HG03520 (cell line): ENCODE measurements around the gene IGSF9B.

Source experiments
- ATAC-seq: cut with Tn5 transposase; IDR thresholded peaks from one replicate; pipeline ENCODE4 v1.9.1; 2021; ENCODE audit warnings: mild to moderate bottlenecking, moderate library complexity; ENCODE audit not compliant: unreplicated experiment

Gene IGSF9B

DNA sequence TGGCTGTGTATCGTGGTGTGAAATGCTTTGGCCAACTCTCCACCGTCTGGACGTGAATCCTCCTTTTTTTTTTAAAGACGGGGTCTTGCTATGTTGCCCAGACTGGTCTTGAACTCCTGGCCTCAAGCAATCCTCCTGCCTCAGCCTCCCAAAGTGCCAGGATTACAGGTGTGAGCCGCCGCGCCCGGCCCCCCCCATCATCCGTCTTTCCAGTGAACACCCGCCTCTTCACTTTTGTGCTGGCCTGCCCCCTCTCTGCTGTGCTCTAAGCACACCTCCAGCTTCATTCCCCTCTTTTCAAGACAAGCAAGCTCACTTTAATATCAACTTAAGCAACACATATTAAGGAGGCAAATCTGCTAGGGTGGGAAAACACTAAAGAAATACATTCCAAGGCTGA, 35.3 kb downstream of the IGSF9B start:
- ATAC-seq, result no peak

DNA sequence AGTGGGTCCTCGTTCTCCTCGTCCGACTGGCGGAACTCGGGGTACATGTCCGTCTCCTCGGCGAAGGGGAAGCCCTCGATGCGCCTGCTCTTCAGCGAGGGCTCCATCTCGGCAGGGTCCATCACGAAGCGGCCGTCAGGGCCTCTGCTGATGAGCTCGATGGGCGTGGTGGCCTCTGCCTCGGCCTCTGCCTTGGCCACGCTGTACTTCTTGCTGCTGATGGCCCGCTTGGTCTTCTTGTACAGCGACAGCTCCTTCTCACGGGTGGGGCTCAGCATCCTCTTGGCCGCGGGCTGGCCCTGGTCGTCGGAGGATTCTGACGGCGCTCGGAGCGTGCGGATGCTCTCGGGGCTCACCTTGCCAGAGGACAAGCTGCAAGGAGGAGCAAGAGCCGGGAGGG, 35.7 kb downstream of the IGSF9B start:
- no peak for ATAC-seq

DNA sequence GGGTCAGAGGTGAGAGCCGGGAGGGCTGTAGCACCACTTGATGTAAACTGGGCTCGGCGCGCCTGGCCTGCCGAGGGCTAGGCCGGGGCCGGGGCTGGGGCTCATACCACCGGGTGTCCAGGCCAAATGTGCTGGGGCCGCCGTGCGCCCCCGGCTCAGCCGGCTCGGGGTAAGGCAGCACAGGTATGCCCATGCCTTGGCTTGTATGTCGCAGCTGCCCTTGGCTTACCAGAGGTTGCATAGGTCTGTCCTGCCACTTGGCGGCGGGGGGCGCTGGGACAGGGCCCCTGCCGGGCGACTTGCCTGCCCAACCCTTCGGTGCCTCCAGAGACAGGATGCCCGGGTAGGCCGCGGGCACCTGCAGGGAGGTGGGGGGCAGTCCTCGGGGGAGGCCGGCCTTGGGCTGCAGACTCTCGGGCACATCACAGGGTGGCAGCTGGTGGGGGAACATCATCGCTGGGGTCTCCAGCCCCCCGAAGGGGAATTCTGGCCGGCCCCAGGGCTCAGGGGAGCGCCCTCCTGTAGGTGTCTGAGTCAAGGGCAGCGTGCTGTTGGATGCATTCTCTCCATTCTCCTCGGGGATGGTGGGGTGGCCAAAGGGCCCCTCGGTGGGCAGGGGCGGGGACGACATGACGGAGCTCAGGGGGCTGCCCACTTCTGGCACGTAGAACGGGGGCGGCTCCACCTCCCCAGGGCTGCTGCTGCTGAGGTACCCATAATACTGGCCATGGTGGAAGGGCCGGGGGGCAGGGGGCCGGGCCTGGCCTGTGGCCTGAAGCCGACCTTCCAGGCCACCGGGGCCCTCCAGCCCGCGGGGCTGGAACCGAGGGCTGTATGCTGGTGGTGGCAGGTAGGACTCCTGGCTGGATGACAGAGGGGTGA, 36.4 kb downstream of the IGSF9B start:
- ATAC-seq, result no peak

DNA sequence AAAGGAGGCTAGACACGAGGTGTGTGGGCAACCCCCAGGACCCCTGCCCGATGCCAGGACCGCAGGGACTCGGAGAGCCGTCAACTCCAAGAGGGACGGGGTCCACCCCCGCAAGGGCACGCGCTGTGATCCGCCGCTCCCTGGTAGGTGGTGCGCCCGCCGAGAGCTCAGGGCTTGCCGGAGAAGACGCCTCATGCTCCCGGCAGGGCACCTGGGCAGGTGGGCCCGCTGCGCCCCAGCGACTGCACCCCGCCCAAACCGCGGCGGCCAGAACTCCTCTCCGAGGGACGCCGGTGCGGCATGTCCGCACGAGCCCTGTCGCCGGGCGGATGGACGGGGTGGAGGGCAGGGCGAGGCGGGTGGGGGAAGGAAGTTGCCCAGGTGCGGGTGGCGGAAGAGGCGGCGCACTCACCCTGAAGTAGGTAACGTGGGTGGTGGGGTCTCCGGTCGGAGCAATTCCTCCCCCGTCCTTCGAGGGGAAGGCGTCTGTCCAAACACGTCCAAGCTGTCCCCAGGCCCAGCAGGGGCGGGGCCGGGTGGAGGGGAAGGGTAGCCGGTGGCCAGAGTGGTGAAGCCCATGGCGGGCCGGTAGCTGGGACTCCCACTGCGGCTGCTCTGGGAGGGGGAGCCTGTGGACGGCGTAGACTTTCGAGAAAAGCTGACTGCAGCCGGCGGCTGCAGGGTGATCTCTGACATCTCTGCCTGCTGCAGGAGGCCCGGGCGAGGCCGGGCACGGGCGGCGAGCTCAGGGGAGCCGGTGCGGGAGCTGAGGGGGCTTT, 37.2 kb downstream of the IGSF9B start:
- no peak for ATAC-seq

DNA sequence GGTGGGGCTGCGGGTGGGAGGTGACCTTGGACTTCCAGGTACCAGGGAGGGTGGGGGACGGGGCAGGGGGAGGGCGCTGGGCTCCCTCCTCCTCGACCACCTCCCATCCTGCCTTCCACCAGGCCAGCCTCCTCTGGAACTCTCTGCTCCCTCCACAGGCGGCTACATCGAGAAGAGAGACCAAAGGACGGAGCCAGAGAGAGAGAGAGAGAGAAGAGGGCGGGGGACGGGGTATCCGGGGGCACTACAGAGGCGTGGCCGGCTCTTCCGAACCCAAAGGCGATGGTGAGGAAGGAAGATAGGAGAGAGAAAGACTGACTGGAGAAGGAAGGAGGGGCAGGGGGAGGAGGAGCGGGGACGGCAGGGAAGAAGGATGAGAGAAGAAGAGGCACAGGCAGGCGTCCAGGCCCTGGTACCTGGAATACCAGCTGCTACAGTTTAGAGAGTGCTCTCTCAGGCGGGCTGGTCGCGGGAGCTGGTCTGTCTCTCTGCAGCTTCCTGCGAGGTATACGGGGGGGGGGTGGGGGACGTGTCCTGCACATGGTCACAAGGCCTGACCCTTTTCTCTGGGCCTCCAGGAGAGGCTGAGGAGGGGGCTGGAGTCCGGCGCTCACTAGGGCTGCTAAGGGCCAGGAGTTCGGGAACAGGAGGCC, 38.0 kb downstream of the IGSF9B start:
- no peak for ATAC-seq

DNA sequence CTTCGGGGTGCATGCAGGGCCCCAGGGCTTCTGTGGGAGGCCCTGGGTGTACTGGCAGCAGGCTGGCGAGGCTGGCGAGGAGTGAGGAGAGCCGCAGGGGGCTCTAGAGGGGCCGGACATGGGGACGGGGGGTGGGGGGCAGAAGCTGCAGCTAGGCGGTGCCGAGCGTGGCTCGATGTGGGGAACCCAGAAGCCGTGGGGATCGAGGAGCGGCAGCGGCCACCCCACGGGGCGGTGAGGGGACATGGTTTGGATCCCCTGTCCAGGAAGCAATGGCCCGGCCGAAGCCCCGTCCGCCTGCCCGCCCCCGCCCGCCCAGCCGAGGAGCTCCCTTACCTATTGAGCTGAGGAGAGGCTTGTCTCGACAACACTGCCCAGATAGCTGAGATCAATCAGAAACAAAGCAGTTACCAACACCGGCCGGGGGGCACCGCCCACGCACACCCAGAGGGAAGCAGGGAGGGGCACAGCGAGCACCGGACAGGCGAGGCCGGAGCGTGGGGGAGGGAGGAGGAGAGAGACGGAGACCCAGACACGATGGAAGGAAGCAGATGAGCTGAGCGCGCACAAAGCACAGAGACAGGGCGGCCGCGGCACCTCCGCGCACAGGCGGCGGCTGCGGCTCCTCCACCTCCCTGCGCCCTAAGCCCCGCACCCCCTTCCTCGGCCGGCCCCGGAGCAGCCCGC, 38.7 kb downstream of the IGSF9B start:
- ATAC-seq, result no peak

DNA sequence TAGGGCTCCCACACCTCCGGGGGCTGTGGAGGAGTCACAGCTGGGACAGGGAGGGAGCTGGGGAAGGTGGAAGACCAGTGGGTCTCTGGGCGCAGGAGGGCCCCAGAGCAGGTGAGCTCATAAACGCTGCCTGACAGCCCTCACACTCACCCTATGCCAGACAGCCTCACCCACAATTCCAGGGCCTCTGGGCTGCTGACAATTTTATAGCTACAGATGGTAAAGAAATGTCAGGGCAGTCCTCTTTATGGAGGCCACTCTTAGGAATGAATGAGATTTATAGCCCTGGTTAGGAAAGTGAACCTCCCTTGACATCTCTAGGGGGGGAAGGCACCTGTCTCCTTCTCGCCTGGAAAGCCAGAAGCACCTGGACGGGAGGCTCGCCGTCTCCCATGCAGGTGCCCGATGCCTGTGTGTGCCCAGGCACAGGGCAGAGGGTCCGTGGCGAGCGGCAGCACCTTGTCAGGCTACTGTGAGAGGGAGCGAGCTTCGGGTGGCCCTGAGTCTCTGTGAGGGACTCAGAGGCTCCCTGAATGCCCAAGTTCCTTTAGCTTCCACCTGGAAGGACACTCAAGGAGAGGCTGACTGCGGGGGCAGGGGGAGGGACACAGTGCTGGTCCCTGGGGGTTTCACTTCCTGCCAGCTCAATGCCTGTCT, 39.9 kb downstream of the IGSF9B start:
- no peak for ATAC-seq

DNA sequence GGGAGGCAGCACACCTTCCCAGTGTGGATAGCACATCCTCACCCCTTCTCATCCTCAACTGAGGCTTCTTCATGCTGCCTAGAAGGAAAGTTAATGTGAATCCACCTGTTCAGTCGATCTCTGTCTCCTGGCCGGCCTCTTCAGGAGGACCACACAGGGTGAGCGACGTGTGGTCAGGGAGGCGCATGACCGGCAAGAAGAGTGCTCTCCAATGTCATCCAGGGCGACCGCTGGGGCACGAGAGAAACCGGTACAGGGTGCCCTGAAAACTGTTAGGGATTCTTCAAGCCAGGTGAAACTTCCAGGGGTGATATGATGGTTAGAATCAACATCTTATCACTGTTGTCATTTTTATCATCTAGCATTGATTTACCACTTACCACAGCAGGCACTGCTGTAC, 43.0 kb downstream of the IGSF9B start:
- no peak for ATAC-seq

DNA sequence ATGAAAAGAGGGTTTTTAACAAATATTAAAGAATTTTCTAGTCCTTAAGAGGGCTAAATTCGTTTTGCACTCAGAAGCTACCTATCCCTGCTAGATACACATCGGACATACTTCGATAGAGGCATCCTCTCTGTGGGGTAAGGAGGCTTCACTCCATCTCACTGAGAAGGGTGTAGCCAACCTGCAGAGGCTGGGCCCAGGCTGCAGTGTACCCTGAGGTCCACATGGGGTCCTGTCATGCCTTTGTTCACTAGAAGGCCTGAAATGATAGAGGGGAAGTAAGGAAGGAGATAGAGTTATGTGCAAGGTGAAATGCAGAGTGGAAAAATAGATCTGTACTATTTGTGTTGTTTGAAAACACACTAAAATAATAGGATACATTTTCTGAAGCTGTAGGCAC, 45.6 kb downstream of the IGSF9B start:
- no peak for ATAC-seq

DNA sequence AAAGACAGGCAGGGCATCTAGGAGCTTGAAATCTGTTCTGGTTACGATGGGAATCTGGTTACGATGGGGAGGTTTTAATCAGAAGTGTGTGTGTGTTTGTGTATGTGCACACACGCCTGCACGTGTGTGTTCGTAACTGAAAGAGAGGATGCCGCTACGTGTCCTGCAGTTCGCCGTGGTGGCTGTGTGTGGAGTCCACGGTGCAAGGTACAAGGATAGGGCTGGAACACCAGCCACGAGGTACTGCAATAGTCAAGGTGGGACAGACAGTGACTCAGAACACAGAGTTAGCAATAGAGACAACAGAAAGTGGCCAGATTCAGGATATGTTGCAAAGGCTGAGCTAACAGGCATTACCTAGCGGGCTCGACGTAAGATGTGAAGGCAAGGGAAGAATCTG, 46.7 kb downstream of the IGSF9B start:
- ATAC-seq, result no peak

DNA sequence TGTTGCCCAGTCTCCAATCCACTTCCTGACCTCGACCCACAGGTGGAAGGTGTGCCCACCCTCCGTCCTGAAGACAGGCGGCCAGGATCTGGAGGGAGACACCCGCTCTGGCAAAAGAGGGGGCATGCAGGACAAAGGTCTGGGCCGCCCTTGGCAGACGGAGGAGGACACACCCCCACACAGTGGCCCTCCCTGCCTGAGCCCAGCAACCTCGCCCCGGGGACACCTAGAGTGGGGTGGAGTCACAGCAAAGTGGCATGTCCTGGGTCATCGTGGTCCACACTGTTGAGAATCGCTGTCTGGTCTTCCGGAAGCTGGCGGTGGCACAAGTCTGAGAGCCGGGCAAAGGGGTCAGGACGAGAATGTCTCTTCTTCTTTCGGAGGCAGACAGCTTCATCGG, 47.9 kb downstream of the IGSF9B start:
- no peak for ATAC-seq

DNA sequence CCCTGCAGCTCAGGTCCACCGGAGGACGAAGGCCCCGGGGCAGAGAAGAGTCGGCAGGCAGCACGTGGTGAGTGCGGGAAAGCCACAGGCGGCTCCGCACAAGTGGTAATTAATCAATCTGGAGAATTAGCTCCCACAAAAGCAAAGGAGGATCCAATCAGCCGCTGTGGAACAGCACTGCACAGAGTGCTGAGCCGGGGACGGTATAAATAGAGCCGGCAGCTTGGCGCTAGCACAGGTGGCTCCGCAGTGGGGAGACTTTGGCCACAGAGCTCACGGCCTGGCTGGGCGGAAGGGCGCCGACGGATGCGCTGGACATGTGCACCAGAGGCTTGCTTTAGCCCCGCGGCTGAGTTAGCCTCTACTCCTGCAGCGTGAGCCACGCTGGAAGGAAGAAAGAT, 48.9 kb downstream of the IGSF9B start:
- ATAC-seq, result no peak

DNA sequence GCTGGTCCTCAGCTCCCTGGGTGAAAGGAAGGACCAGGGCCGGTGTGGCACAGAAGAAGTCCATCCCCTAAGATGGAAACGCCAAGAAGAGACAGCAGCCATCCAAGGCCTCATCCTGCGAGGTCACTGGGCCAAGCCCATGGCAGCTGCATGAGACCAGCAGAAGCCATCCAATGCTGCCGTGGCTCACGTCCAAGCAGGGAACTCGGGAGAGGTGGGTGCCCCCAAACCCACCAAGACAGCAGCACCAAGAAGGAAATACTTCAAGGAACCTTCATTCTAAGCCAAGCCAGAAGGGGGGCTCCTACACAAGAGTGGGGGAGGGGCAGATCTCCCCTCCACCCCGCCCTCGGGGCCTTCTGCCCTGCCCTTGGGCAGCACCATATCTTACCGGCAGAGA, 49.6 kb downstream of the IGSF9B start:
- ATAC-seq, result no peak

DNA sequence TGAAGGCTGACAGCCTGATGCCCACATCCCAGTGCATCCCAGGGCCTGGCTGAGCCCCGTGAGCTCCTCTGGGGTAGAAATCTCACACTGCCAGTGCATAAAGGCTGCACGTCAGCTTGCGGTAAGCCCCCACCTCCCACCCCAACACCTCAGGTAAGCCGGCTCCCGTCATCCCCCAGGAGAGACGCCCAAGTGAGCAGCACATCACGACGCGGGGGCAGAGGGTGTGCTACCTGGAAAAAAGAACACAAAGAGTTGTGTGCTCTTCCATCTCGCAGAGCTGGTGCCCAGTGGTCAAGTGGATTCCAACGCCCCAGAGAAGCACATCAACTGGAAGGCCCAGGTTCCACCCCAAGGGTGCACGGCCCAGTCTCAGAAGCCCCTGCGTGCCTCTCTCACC, 50.0 kb downstream of the IGSF9B start:
- ATAC-seq, result no peak

DNA sequence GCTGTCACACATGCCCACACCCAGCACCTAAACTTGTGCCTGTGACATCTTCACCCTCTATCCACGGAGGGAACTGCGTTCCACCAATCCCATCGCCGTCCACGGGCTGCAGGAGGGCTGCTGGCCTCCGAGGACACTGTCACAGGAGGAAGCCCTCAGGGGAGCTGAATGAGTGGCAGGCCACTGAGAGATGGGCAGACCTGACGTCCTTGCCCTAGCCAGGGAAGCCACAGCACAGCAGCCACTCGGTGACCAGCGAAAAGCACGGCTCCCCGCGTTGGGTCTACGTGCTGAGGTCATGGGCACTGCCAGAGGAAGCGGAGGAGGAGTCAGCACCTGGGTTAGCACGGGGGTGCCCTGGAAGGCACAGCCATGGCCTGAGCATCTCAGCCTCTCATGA, 50.5 kb downstream of the IGSF9B start:
- ATAC-seq, result no peak

DNA sequence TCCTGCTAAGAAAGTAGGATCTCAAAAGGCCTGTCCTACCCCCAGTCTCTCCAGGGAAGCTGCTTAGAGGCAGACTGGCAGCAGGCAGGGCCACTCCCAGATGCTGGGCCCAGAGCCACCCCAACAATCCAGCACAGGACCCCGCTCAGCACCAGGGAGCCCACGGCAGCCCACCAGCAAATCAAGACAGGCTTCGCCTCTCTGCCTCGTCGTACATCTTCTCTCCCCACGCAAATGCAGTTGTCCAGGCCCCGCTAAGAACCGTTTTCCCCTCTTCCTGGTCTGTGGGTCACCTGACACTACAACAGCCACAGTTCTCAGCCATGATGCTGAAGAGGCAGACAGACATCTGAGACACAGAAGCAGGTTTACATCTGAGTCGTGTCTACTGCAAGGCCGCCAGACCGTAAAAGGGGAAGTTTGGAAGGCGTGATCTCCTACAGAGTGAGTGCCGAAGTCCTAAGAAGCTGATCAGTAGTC, 51.1 kb downstream of the IGSF9B start:
- peak; percentile 44 for ATAC-seq

DNA sequence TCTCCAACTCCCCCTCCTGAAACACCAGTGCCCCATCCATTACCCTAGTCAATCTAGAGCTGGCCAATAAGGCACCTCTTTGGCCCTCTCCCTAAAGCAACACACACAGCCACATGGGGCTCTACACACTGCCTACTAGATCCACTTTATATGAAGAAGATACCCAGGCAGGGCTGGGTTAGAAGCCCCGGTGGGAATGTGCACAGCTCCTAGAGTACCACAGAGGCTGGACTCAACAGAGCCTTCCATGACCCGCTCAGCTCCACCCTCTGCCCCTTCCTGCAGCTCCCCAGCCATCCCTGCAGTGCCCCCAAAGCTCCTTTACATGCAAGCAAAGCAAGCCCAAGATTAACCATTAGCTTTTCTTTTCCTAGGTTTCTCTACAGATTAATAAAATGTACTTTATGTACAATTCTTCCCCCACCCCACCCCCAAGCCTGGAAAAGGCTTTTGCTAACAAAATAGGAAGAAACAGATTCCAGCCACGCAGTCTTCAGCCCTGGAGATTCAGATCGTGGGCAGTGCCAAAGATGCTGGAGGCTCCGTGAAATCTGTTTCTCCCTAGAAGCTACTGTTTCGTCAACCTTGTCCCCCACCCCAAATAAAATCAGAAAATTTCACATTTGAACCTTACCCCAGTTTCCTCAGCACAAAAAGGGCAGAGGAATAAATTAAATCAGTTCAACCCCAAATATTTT, 51.8 kb downstream of the IGSF9B start:
- no peak for ATAC-seq

DNA sequence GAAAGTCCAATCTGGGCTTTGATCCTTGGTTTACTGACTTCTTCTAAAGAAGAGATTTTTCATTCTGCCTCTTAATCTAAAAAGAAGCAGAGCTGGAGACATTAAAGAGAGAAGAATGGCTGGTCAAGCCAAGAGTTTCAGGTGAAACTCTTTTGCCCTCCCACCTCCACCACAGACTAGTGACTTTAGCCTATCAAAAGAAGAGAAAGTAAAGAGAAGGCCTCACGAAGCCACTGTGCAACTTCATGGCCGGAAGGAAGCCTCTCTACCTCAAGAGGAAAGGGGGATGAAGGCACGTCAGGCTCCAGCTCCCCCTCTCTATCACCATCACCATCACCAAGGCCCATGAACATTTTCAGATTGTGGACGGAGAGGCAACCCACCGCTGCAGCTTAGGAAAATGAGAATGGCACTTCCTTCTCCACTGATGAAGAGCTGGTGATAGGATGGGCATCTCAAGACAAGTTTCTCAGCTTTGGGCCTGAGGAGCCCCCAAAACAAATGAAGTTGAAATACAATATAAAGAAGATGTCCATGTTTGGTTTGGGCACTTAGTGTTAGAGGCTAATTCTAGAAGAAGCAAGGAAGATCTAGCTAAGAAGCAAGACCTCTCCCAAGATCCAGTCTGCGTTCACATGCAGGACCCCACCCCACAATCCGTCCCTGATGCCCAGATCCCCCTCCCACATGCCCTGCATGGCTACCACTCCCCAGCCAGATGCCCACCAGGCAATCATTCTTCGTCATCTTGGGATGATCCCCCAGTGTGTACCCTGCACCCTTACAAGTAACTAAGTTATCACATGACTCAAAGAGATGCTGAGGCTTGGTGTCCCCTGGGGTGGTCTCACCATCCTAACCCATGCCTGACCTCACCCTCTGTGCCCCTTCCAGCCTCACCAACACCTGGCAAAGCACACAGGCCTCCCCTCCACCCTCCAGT, 52.6 kb downstream of the IGSF9B start:
- no peak for ATAC-seq

DNA sequence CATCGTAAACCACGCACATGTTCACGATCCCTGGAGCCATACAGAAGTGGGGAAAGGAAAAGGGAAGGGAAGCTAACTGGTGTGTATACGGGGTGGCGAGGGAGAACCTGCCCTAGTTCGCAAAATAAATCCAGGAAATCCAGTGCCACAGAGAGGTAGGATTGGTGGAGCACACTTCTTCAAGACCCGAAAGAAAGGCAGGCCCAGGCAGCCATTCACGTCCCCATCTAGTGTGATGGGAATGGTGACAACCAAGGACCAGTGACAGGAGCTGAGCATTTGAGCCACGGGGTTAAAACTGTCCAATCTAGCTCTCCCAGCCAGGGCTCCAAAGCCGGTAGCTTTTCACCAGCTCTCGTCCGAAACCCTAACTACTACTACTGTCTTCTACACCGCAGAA, 53.7 kb downstream of the IGSF9B start:
- ATAC-seq, result no peak
